ENCODE data around the gene RIMOC1.

- TF ChIP-seq CTCF (IDR thresholded peaks at IDR 0.05; ENCODE audit: insufficient read depth, low read length, poor library complexity, severe bottlenecking) (no peak), EZH2phosphoT487 (conservative IDR thresholded peaks at IDR 0.05; ENCODE audit: low read length) (no peak)
Measured at GRCh38 chr5:41877408-41877807, 26.7 kb upstream of the RIMOC1 start.

Measured in SU-DHL-6 (cell line).